ENCODE results near the gene KMT2C. TPM values are rescaled to one million over a fixed set of nuclear protein-coding genes. Genes with fewer than 3 reads are reported as not detected.
"Not testable (repeated sequence)": the region's sequence is repeated elsewhere in the genome, so short reads cannot be mapped to it uniquely, and the experiment has no call there.

The KMT2C gene
- total RNA-seq, 1 donor from 2014 or later, result 59.5 TPM

- Mint-ChIP-seq H3K27ac (peak overlapping the region; percentile 87), H3K9me3 (no peaks in the 10 kb centered on the region), H3K4me1 (ENCODE audit: low read depth) (peaks cover 10% of the 10 kb centered on the region), H3K36me3 (ENCODE audit: low read depth) (no peaks in the 10 kb centered on the region), H3K27me3 (ENCODE audit: insufficient read depth) (peaks cover 3% of the 10 kb centered on the region), H3K4me3 (peak overlapping the region; percentile 91)
- intact Hi-C loops (cut with micrococcal nuclease), result loop anchor here (1.0 to 5.0 kb wide), 4 partner anchors 37 to 440 kb away; partner anchors contain the start of gene GALNT11
- peak; percentile 66 for DNase-seq (ENCODE audit: low spot score)
Measured at GRCh38 chr7:152464312-152465118, 28.7 kb upstream of the KMT2C start.

- H3K27me3 Mint-ChIP-seq (ENCODE audit: insufficient read depth), result peaks cover 3% of the 10 kb centered on the region
- H3K4me3 Mint-ChIP-seq, result peak overlapping the region; percentile 92
- peak; percentile 100 for DNase-seq (ENCODE audit: low spot score)
- H3K9me3 Mint-ChIP-seq, result no peaks in the 10 kb centered on the region
- intact Hi-C loops (cut with micrococcal nuclease), result loop anchor here (1.0 to 5.0 kb wide), 7 partner anchors 28 to 439 kb away; partner anchors contain the start of genes GALNT11, KMT2C and XRCC2
- no peaks in the 10 kb centered on the region for H3K36me3 Mint-ChIP-seq (ENCODE audit: low read depth)
- no peak overlapping the region for H3K27ac Mint-ChIP-seq
- peaks cover 10% of the 10 kb centered on the region for H3K4me1 Mint-ChIP-seq (ENCODE audit: low read depth)
Measured at GRCh38 chr7:152463709-152464311, 28.0 kb upstream of the KMT2C start.

GRCh38 chr7:152462995-152463708 lies 27.3 kb upstream of the KMT2C start:
- Mint-ChIP-seq H3K4me3 (peak overlapping the region; percentile 92), H3K9me3 (no peaks in the 10 kb centered on the region)

GRCh38 chr7:152459724-152460251 lies 24.0 kb upstream of the KMT2C start:
- no peak for DNase-seq (ENCODE audit: low spot score)
- H3K36me3 Mint-ChIP-seq (ENCODE audit: low read depth), result no peaks in the 10 kb centered on the region
- H3K9me3 Mint-ChIP-seq, result no peaks in the 10 kb centered on the region
- intact Hi-C loops (cut with micrococcal nuclease), result loop anchor here (5.0 kb wide), 1 partner anchor 32 kb away; no protein-coding TSS in a partner anchor
- H3K27me3 Mint-ChIP-seq (ENCODE audit: insufficient read depth), result no peaks in the 10 kb centered on the region
- peaks cover 5% of the 10 kb centered on the region for H3K4me1 Mint-ChIP-seq (ENCODE audit: low read depth)
- no peak overlapping the region for H3K27ac Mint-ChIP-seq
- no peak overlapping the region for H3K4me3 Mint-ChIP-seq

More at GRCh38 chr7:152462995-152463708, 27.3 kb upstream of the KMT2C start:
- DNase-seq (ENCODE audit: low spot score), result no peak
- Mint-ChIP-seq H3K36me3 (ENCODE audit: low read depth) (no peaks in the 10 kb centered on the region), H3K27me3 (ENCODE audit: insufficient read depth) (no peaks in the 10 kb centered on the region), H3K27ac (peak overlapping the region; percentile 31), H3K4me1 (ENCODE audit: low read depth) (peaks cover 10% of the 10 kb centered on the region)
- intact Hi-C loops (cut with micrococcal nuclease), result loop anchor here (1.0 to 5.0 kb wide), 4 partner anchors 27 to 213 kb away; partner anchors contain the start of genes KMT2C and XRCC2

- Mint-ChIP-seq H3K36me3 (ENCODE audit: low read depth) (no peaks in the 10 kb centered on the region), H3K4me3 (no peak overlapping the region), H3K4me1 (ENCODE audit: low read depth) (no peaks in the 10 kb centered on the region), H3K9me3 (no peaks in the 10 kb centered on the region), H3K27me3 (ENCODE audit: insufficient read depth) (no peaks in the 10 kb centered on the region), H3K27ac (no peak overlapping the region)
- intact Hi-C loops (cut with micrococcal nuclease), result no loop called here
- DNase-seq (ENCODE audit: low spot score), result no peak
Measured at GRCh38 chr7:152451356-152451755, 15.6 kb upstream of the KMT2C start.

- H3K4me3 Mint-ChIP-seq; H3K27ac Mint-ChIP-seq; H3K9me3 Mint-ChIP-seq; H3K36me3 Mint-ChIP-seq (ENCODE audit: low read depth); H3K4me1 Mint-ChIP-seq (ENCODE audit: low read depth); DNase-seq (ENCODE audit: low spot score); intact Hi-C loops (cut with micrococcal nuclease): not testable (repeated sequence)
- peaks cover 10% of the 10 kb centered on the region for H3K27me3 Mint-ChIP-seq (ENCODE audit: insufficient read depth)
Measured at GRCh38 chr7:152445386-152446008, 9.7 kb upstream of the KMT2C start.

- intact Hi-C loops (cut with micrococcal nuclease), result no loop called here
- Mint-ChIP-seq H3K27ac (no peak overlapping the region), H3K4me1 (ENCODE audit: low read depth) (no peaks in the 10 kb centered on the region), H3K4me3 (no peak overlapping the region), H3K27me3 (ENCODE audit: insufficient read depth) (peaks cover 10% of the 10 kb centered on the region), H3K9me3 (no peaks in the 10 kb centered on the region), H3K36me3 (ENCODE audit: low read depth) (no peaks in the 10 kb centered on the region)
- no peak for DNase-seq (ENCODE audit: low spot score)
Measured at GRCh38 chr7:152443586-152443985, 7.8 kb upstream of the KMT2C start.

- peaks cover 3% of the 10 kb centered on the region for H3K4me1 Mint-ChIP-seq (ENCODE audit: low read depth)
- no peaks in the 10 kb centered on the region for H3K9me3 Mint-ChIP-seq
- DNase-seq (ENCODE audit: low spot score), result no peak
- no peak overlapping the region for H3K27ac Mint-ChIP-seq
- intact Hi-C loops (cut with micrococcal nuclease), result no loop called here
- H3K4me3 Mint-ChIP-seq, result no peak overlapping the region
- H3K36me3 Mint-ChIP-seq (ENCODE audit: low read depth), result no peaks in the 10 kb centered on the region
- peaks cover 10% of the 10 kb centered on the region for H3K27me3 Mint-ChIP-seq (ENCODE audit: insufficient read depth)
Measured at GRCh38 chr7:152442330-152442835, 6.6 kb upstream of the KMT2C start.

- intact Hi-C loops (cut with micrococcal nuclease); H3K36me3 Mint-ChIP-seq (ENCODE audit: low read depth); DNase-seq (ENCODE audit: low spot score); H3K4me1 Mint-ChIP-seq (ENCODE audit: low read depth); H3K9me3 Mint-ChIP-seq; H3K27ac Mint-ChIP-seq; H3K4me3 Mint-ChIP-seq: not testable (repeated sequence)
- H3K27me3 Mint-ChIP-seq (ENCODE audit: insufficient read depth), result peaks cover 10% of the 10 kb centered on the region
Measured at GRCh38 chr7:152441810-152442209, 6.0 kb upstream of the KMT2C start.

- intact Hi-C loops (cut with micrococcal nuclease); H3K9me3 Mint-ChIP-seq; DNase-seq (ENCODE audit: low spot score); H3K4me3 Mint-ChIP-seq; H3K4me1 Mint-ChIP-seq (ENCODE audit: low read depth); H3K27ac Mint-ChIP-seq; H3K36me3 Mint-ChIP-seq (ENCODE audit: low read depth): not testable (repeated sequence)
- peaks cover 10% of the 10 kb centered on the region for H3K27me3 Mint-ChIP-seq (ENCODE audit: insufficient read depth)
Measured at GRCh38 chr7:152441168-152441567, 5.4 kb upstream of the KMT2C start.

- Mint-ChIP-seq H3K4me1 (ENCODE audit: low read depth) (peaks cover 26% of the 10 kb centered on the region), H3K27me3 (ENCODE audit: insufficient read depth) (peaks cover 10% of the 10 kb centered on the region)
- H3K4me3 Mint-ChIP-seq; H3K9me3 Mint-ChIP-seq; DNase-seq (ENCODE audit: low spot score); H3K27ac Mint-ChIP-seq; H3K36me3 Mint-ChIP-seq (ENCODE audit: low read depth); intact Hi-C loops (cut with micrococcal nuclease): not testable (repeated sequence)
Measured at GRCh38 chr7:152438017-152438416, 2.2 kb upstream of the KMT2C start.

GRCh38 chr7:152436931-152437575 lies 1.2 kb upstream of the KMT2C start:
- Mint-ChIP-seq H3K27ac (peak overlapping the region; percentile 86), H3K4me3 (peak overlapping the region; percentile 76), H3K4me1 (ENCODE audit: low read depth) (peaks cover 26% of the 10 kb centered on the region)
- DNase-seq (ENCODE audit: low spot score); H3K27me3 Mint-ChIP-seq (ENCODE audit: insufficient read depth); H3K9me3 Mint-ChIP-seq; H3K36me3 Mint-ChIP-seq (ENCODE audit: low read depth): not testable (repeated sequence)
- intact Hi-C loops (cut with micrococcal nuclease), result loop anchor here (1.0 kb wide), 1 partner anchor 26 kb away; no protein-coding TSS in a partner anchor
